Measurements from ENCODE around the gene TKFC. TPM values are rescaled to one million over a fixed set of nuclear protein-coding genes. Genes with fewer than 3 reads are reported as not detected.

The TKFC gene
- polyA plus RNA-seq, 1 donor = 20.7 TPM

- DNase-seq = no peak
These were observed 7.2 kb upstream of the TKFC start for GRCh38 chr11:61325649-61326414.

- DNase-seq = no peak
These were observed 5.4 kb upstream of the TKFC start for GRCh38 chr11:61327669-61328071.

- DNase-seq = no peak
These were observed 4.7 kb upstream of the TKFC start for GRCh38 chr11:61328351-61328750.

- DNase-seq = no peak
These were observed 3.2 kb upstream of the TKFC start for GRCh38 chr11:61329871-61330270.

GRCh38 chr11:61331651-61332050, 1.4 kb upstream of the TKFC start:
- DNase-seq = no peak

- DNase-seq = peak; percentile 38
These were observed 689 bp upstream of the TKFC start for GRCh38 chr11:61332281-61332796.

- no peak for DNase-seq
These were observed 764 bp downstream of the TKFC start for GRCh38 chr11:61333550-61334433.

- DNase-seq = no peak
These were observed 1.7 kb downstream of the TKFC start for GRCh38 chr11:61334434-61335354.

- DNase-seq = no peak
These were observed 2.3 kb downstream of the TKFC start for GRCh38 chr11:61335355-61335710.

GRCh38 chr11:61336171-61336935, 3.3 kb downstream of the TKFC start:
- peak; percentile 81 for DNase-seq

- no peak for DNase-seq
These were observed 4.9 kb downstream of the TKFC start for GRCh38 chr11:61337706-61338470.

- DNase-seq = no peak
These were observed 5.9 kb downstream of the TKFC start for GRCh38 chr11:61338783-61339489.

GRCh38 chr11:61339490-61339878, 6.5 kb downstream of the TKFC start:
- DNase-seq = no peak

GRCh38 chr11:61340979-61341378, 8.0 kb downstream of the TKFC start:
- DNase-seq = no peak

- DNase-seq = no peak
These were observed 8.7 kb downstream of the TKFC start for GRCh38 chr11:61341706-61342105.

GRCh38 chr11:61342207-61342803, 9.3 kb downstream of the TKFC start:
- DNase-seq = no peak

- no peak for DNase-seq
These were observed 11.0 kb downstream of the TKFC start for GRCh38 chr11:61343792-61344745.

GRCh38 chr11:61345170-61345610, 12.2 kb downstream of the TKFC start:
- no peak for DNase-seq
